ENCODE measurements around the gene TSPEAR.
"Not testable (repeated sequence)": the region's sequence is repeated elsewhere in the genome, so short reads cannot be mapped to it uniquely, and the experiment has no call there.

- TF ChIP-seq, protein P1, sequence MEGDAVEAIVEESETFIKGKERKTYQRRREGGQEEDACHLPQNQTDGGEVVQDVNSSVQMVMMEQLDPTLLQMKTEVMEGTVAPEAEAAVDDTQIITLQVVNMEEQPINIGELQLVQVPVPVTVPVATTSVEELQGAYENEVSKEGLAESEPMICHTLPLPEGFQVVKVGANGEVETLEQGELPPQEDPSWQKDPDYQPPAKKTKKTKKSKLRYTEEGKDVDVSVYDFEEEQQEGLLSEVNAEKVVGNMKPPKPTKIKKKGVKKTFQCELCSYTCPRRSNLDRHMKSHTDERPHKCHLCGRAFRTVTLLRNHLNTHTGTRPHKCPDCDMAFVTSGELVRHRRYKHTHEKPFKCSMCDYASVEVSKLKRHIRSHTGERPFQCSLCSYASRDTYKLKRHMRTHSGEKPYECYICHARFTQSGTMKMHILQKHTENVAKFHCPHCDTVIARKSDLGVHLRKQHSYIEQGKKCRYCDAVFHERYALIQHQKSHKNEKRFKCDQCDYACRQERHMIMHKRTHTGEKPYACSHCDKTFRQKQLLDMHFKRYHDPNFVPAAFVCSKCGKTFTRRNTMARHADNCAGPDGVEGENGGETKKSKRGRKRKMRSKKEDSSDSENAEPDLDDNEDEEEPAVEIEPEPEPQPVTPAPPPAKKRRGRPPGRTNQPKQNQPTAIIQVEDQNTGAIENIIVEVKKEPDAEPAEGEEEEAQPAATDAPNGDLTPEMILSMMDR (IDR thresholded peaks at IDR 0.05; ENCODE audit: low read depth, low read length): not testable (repeated sequence)
- not testable (repeated sequence) for TF ChIP-seq MAX (IDR thresholded peaks at IDR 0.05; ENCODE audit: low read depth, low read length); POLR2A (IDR thresholded peaks at IDR 0.05; ENCODE audit: extremely low read depth, insufficient read length)
Observed at GRCh38 chr21:44638506-44639330, 72.7 kb downstream of the TSPEAR start.

Data from NB4 (cell line).